ENCODE measurements around the gene RFTN1.
A peak's percentile ranks its signal among the peaks of the same experiment; 100 is the strongest.

RFTN1 gene

GRCh38 chr3:16449369-16449768, 64.1 kb downstream of the RFTN1 start:
- H3K4me3 ChIP-seq (ENCODE audit: low read depth, low read length): no peak overlapping the region
- DNase-seq (ENCODE audit: low read depth): no peak

DNA sequence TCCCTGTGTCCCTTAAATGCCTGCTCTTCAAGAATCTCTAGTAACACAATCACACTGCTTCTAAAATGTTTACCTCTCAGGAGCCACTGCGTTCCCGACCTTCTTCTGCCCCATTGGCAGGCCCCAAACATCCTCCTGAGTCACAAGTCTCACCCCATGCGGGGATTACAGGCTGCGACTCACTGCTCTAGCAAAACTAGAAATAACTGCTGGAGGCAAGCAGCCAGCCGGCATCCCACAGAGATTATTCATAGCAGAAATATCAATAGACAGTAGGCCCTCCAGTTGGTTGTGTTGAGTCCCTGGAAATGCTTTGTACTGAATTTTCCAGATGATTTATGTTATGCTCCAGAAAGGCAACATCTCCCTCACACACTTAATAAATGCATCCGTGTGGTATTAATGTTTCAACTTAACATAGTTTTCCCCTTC, 64.8 kb downstream of the RFTN1 start:
- H3K4me3 ChIP-seq (ENCODE audit: low read depth, low read length): no peak overlapping the region
- DNase-seq (ENCODE audit: low read depth): peak; percentile 96

DNA sequence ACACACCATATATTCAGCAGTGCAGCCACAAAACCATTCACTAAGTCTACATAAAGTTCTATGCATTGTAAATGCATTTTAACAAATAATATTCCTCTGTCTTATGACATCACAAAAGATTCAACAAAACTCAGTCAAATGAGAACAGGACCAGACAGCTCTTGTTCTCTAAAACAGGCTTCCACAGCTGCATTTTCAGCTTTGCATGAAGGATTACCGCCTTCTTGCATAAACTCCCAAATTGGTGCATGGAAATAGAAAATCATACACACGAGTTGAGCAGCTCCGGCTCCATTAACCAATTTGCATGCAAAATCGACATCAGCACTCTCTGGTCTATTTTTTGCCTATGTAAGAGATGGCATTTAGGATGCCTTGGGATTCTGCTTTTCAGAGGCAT, 66.4 kb downstream of the RFTN1 start:
- H3K4me3 ChIP-seq (ENCODE audit: low read depth, low read length): no peak overlapping the region
- no peak for DNase-seq (ENCODE audit: low read depth)

- no peak overlapping the region for H3K4me3 ChIP-seq (ENCODE audit: low read depth, low read length)
- DNase-seq (ENCODE audit: low read depth): no peak
Observed at GRCh38 chr3:16444344-16444743, 69.2 kb downstream of the RFTN1 start.

DNA sequence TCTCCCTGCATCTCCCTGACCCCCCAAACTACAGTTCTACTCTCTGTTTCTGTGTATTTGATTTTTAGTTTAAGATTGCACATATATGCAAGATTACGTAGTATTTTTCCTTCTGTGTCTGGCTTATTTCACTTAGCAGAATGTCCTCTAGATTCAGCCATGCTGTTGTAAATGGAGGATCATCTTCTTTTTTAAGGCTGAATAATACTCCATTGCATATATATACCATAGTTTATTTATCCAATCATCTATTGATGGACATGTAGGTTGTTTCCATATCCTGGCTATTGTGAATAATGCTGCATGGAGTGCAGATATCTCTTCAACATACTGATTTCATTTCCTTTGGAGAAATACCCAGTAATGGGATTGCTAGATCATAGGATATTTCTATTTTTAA, 70.8 kb downstream of the RFTN1 start:
- H3K4me3 ChIP-seq (ENCODE audit: low read depth, low read length): no peak overlapping the region
- no peak for DNase-seq (ENCODE audit: low read depth)

DNA sequence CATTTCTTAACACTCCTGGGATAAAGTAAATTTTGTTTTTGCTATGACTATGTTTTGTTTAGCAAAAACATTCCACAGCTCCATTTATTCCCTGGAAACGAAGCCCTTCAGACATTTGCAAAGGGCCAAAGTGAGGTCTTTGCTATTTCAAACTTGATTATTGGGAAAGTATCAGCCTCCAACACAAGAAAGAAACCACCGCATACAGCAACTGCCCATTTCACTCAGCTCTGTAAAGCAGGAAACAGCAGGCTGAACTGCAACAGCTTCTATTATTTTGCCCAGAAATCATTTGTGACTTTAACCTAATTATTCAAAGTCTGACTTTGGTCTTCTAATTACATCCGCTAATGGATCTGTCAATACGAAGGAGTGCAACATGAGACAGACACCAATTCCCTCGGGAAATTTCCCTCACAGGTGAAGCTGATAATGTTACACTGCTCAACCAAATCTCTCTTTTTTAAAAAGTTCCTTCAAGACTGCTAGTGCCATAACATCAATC, 72.1 kb downstream of the RFTN1 start:
- H3K4me3 ChIP-seq (ENCODE audit: low read depth, low read length): no peak overlapping the region
- no peak for DNase-seq (ENCODE audit: low read depth)

GRCh38 chr3:16439848-16440708, 73.4 kb downstream of the RFTN1 start:
- no peak overlapping the region for H3K4me3 ChIP-seq (ENCODE audit: low read depth, low read length)
- DNase-seq (ENCODE audit: low read depth): no peak

DNA sequence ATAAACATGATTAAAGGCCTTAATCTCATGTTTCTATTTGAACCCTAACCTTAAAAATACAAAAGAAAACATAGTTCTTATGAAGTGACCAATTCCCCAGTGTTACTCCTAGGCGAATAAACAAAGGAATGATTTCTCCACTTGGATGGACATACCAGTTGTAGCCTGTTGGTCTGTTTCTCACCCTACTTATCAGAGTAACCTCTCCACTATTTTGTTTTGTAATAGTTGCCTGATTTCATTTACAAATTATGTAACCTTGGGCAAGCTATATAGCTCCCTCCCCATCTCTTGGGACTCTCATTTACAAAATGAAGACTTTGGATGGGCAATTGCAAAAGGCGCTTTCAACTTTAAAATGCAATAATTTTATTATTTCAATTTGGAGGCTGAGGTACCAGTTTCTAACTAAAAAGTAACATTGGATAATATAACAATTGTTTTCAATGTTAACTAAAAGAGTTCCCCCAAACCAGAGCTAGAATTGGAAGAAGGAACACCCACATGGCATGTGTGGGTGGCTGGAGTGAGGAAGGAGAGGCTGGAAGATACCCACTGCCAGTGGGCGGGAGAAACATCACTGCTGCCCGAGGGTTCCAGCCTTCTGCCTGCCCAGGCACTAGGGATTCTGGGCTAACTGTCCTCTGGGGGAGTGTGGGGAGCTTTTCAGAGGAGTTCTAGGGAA, 74.2 kb downstream of the RFTN1 start:
- H3K4me3 ChIP-seq (ENCODE audit: low read depth, low read length): no peak overlapping the region
- no peak for DNase-seq (ENCODE audit: low read depth)

- no peak overlapping the region for H3K4me3 ChIP-seq (ENCODE audit: low read depth, low read length)
- DNase-seq (ENCODE audit: low read depth): no peak
Observed at GRCh38 chr3:16437640-16438039, 75.9 kb downstream of the RFTN1 start.

DNA sequence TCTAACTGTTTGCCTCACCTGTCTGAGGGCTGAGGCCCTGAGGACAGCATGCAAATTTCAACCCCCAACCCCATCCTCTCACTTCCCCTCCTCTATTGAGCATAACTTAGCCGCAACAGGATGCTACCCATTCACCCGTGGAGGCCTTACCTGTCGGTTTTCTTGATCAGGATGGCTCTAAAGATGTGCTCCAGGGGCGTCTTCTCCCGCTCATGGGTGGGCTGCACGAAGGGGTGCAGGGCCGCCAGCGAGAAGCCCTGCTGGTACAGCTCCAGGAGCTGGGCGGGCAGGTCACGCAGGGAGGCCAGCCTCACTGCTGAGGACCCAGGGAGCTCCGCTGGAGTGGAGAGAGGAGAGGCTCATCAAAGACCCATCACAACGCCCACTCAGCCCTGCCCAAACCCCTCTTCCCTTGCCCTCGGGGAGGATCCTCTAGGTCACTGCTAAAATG, 79.8 kb downstream of the RFTN1 start:
- no peak overlapping the region for H3K4me3 ChIP-seq (ENCODE audit: low read depth, low read length)
- DNase-seq (ENCODE audit: low read depth): no peak

GRCh38 chr3:16432714-16433113, 80.8 kb downstream of the RFTN1 start:
- H3K4me3 ChIP-seq (ENCODE audit: low read depth, low read length): no peak overlapping the region
- DNase-seq (ENCODE audit: low read depth): no peak

DNA sequence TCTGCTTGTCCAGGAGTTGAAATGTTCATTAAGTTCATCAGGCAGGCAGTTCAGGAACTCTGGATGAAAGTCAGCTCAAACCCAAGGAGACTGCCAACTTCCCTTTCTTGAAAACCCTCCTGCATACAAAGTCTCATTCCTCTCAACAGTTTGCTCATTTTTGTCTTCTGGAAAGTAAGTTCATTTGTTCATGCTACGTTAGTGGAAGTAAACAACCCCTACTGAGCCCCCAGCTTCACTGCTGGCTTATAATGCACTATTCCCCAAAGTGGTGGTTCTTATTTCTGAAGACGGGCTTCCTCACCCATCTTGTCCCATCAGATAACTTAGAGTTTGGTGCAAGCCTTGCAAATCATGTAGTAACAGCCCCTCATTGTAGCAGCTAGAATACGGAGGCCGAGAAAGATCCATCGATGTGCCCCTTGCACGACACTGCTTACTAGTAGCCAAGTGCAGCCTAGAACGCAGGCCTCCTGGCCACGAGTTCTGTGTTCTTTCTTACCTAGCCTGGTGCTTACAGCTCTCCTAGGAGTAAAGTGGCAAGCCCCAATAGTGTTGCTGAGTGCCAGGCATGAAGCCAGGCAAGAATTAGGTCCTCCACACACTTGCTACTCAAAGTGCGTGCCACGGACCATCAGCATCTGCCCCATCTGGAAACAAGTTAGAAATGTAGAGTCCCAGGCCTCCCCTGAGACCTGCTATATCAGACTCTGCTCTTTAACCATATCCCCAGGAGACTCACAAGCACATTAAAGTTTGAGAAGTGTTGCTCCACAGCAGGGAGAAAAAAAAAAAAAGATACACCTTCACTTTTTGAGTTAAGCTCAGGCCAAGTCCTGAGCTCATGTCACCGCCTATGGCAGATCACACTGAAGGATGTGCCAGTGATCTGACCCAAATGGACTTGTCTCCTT, 82.5 kb downstream of the RFTN1 start:
- H3K4me3 ChIP-seq (ENCODE audit: low read depth, low read length): no peak overlapping the region
- DNase-seq (ENCODE audit: low read depth): no peak

- no peak overlapping the region for H3K4me3 ChIP-seq (ENCODE audit: low read depth, low read length)
- DNase-seq (ENCODE audit: low read depth): no peak
Observed at GRCh38 chr3:16429086-16429485, 84.4 kb downstream of the RFTN1 start.

DNA sequence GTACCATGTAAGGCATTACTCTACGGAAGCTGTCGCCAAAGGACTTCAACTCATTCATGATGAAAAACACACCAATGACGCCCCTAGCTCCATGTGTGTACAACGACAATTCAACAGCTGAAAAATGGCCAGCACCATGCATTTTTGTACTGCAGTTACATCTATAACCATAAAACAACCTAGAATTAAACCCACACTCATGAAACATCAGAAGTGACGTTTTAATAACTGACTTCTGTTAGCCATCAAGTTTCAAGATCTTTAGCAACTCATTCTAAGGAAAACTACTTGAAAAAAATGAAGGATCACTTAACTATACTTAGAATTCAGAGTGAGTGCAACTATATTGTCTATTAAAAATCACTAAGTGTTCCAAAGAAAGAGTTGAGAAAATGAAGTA, 84.9 kb downstream of the RFTN1 start:
- no peak overlapping the region for H3K4me3 ChIP-seq (ENCODE audit: low read depth, low read length)
- no peak for DNase-seq (ENCODE audit: low read depth)

DNA sequence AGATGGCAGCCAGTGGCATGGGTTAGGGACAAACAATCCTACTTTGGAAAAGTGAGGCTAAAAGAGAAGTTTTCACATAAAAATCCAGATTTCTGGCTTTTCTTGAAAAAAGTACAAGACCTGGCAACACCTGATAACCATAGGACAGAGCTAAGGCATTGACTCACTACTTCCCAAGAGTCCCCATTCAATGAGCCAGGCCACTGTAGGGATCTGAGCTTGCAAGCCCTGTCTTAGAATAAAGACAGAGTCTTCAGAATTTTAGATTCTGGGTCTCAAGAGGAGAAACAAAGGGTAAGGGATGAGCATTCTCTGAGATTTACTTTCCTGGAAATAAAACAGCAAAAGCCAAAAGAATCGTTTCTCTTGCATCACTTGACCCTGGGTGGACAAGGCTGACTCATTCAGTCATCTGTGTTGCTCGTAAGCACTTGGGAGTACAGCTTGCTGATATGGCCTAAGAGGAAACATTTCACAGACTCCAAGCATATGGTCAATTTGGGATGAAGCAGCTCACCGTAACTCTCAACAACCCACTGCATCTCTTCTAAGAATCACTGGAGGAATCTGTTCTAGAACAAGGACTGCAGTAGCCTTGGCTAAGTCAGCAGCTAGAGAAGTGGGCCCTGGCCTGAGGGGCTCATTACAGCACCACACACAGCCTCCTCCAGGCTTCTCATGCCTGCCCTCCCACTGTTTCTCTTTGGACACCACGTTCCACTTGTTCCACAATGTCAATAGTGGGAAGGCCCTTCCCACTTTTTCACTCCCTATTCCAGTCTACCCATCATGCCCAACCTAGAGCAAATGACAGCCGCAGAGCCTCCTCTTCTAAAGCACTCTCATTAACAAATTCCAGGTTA, 86.2 kb downstream of the RFTN1 start:
- no peak overlapping the region for H3K4me3 ChIP-seq (ENCODE audit: low read depth, low read length)
- DNase-seq (ENCODE audit: low read depth): peak; percentile 93

DNA sequence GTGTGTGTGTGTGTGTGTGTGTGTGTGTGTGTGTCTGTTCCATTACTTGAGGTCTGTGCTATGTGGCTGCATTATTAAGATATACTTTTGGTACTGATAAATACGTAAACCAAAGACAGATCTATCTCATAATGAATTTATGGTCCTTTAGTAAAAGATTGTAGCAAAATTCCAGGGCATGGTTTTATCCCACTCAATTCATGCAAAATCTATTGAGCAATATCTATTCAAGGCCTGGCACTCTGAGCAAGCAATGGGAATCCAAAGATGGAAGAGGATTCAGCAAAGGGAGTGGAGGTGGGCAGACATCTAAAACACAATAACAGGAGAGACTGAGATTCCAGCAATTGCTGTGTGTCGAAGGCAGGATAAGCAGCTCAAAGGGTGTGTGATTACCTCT, 86.8 kb downstream of the RFTN1 start:
- no peak overlapping the region for H3K4me3 ChIP-seq (ENCODE audit: low read depth, low read length)
- no peak for DNase-seq (ENCODE audit: low read depth)

GRCh38 chr3:16426029-16426400, 87.5 kb downstream of the RFTN1 start:
- no peak for DNase-seq (ENCODE audit: low read depth)
- no peak overlapping the region for H3K4me3 ChIP-seq (ENCODE audit: low read depth, low read length)

DNA sequence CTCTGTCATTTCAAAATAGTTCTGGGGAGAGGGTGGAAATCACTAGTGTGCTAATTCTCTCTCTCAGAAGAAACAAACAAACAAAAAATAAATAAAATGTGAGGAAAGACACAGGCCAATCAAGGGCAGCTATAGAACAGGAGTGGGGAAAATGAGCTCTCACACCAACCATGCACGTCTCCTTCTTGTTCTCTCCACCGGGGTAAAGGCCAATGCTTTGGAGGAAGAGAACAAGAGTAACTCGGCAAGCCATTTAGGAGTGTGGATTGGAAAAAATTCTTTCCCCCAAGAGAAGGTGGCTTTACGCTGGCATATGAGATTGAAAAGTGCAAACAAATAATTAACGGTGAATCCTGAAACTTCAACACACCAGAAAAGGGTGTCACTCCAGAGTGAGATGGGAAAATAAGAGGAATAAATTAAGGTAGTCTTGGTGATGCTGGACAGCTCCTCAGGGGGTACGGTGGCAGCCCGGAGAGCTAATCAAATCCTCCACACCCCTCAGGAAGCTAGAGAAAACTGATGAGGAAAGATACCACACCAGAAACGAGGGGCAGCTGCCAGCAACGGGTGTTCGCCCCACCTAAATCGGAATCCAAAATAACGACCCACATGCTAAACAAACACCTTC, 88.0 kb downstream of the RFTN1 start:
- DNase-seq (ENCODE audit: low read depth): no peak
- H3K4me3 ChIP-seq (ENCODE audit: low read depth, low read length): no peak overlapping the region

All from skeletal muscle cell (primary cell).